ENCODE data around the gene OR5M3. TPM values are rescaled to one million over a fixed set of nuclear protein-coding genes. Genes with fewer than 3 reads are reported as not detected.

The OR5M3 gene
- total RNA-seq, 2 donors from 2014 or later, result not detected

GRCh38 chr11:56457076-56457475, 16.1 kb downstream of the OR5M3 start:
- Histone ChIP-seq H3K9me3 (ENCODE audit: control insufficient read depth, low read length) (peaks cover 6% of the 10 kb centered on the region), H3K4me1 (ENCODE audit: control insufficient read depth, insufficient read depth, low read length) (no peaks in the 10 kb centered on the region), H3K27ac (ENCODE audit: low read depth, low read length) (no peak overlapping the region), H3K4me3 (ENCODE audit: low read length) (no peak overlapping the region), H3K9ac (ENCODE audit: extremely low read depth, low read length, poor library complexity, severe bottlenecking) (no peak overlapping the region), H3K27me3 (ENCODE audit: control insufficient read depth, insufficient read depth, low read length, poor library complexity, severe bottlenecking) (no peaks in the 10 kb centered on the region), H3K36me3 (ENCODE audit: control insufficient read depth, insufficient read depth, low read length) (no peaks in the 10 kb centered on the region)
- DNase-seq, result no peak
- Mint-ChIP-seq H3K27ac (no peak overlapping the region), H3K27me3 (ENCODE audit: insufficient read depth) (no peaks in the 10 kb centered on the region), H3K4me1 (peaks cover 10% of the 10 kb centered on the region), H3K4me3 (no peak overlapping the region), H3K36me3 (ENCODE audit: low read depth) (no peaks in the 10 kb centered on the region), H3K9me3 (no peaks in the 10 kb centered on the region)
- 91% methylated on average over 1 of the region's 1 CpG; no CpG with 5 or more reads in 1 of the 2 experiments for WGBS, 2 experiments (ENCODE audit: insufficient coverage in 1 of 2, insufficient read length in 1 of 2)
- TF ChIP-seq CTCF (conservative IDR thresholded peaks at IDR 0.05), result no peak

GRCh38 chr11:56453521-56453920, 19.6 kb downstream of the OR5M3 start:
- Mint-ChIP-seq H3K27ac (no peak overlapping the region), H3K27me3 (ENCODE audit: insufficient read depth) (no peaks in the 10 kb centered on the region), H3K4me3 (no peak overlapping the region), H3K36me3 (ENCODE audit: low read depth) (no peaks in the 10 kb centered on the region), H3K9me3 (no peaks in the 10 kb centered on the region), H3K4me1 (peaks cover 8% of the 10 kb centered on the region)
- no peak overlapping the region for H3K4me3 ChIP-seq (ENCODE audit: low read length)
- 91 to 94% methylated on average over 4 of the region's 4 CpGs for WGBS, 2 experiments (ENCODE audit: insufficient coverage in 1 of 2, insufficient read length in 1 of 2)
- no peaks in the 10 kb centered on the region for H3K9me3 ChIP-seq (ENCODE audit: control insufficient read depth, low read length)
- no peaks in the 10 kb centered on the region for H3K36me3 ChIP-seq (ENCODE audit: control insufficient read depth, insufficient read depth, low read length)
- no peaks in the 10 kb centered on the region for H3K4me1 ChIP-seq (ENCODE audit: control insufficient read depth, insufficient read depth, low read length)
- DNase-seq, result no peak
- H3K27me3 ChIP-seq (ENCODE audit: control insufficient read depth, insufficient read depth, low read length, poor library complexity, severe bottlenecking), result no peaks in the 10 kb centered on the region
- H3K27ac ChIP-seq (ENCODE audit: low read depth, low read length), result no peak overlapping the region
- H3K9ac ChIP-seq (ENCODE audit: extremely low read depth, low read length, poor library complexity, severe bottlenecking), result no peak overlapping the region
- no peak for TF ChIP-seq CTCF (conservative IDR thresholded peaks at IDR 0.05)

Other genes with a start within 250 kb of the OR5M3 start
- gene OR5T2, start 239.1 kb downstream of the OR5M3 start, total RNA-seq, result not detected
- gene OR5T3, start 221.1 kb downstream of the OR5M3 start, total RNA-seq, result not detected
- gene OR5T1, start 199.2 kb downstream of the OR5M3 start, total RNA-seq, result not detected
- gene OR8H1, start 181.1 kb downstream of the OR5M3 start, total RNA-seq, result not detected
- gene OR8K3, start 158.2 kb downstream of the OR5M3 start, total RNA-seq, result not detected
- gene OR8K1, start 127.3 kb downstream of the OR5M3 start, total RNA-seq, result not detected
- not detected for gene OR8J1, start 119.1 kb downstream of the OR5M3 start, total RNA-seq
- gene OR8U1, start 97.7 kb downstream of the OR5M3 start, total RNA-seq, result not detected
- gene OR5AL1, start 60.7 kb downstream of the OR5M3 start, total RNA-seq, result not detected
- gene OR5M8, start 18.0 kb upstream of the OR5M3 start, total RNA-seq, result not detected
- not detected for gene OR5M11, start 69.9 kb upstream of the OR5M3 start, total RNA-seq
- gene OR5M10, start 104.4 kb upstream of the OR5M3 start, total RNA-seq, result not detected
- not detected for gene OR5M1, start 141.5 kb upstream of the OR5M3 start, total RNA-seq
- gene OR5AP2, start 169.1 kb upstream of the OR5M3 start, total RNA-seq, result not detected
- gene OR5AR1, start 190.3 kb upstream of the OR5M3 start, total RNA-seq, result not detected
- not detected for gene OR9G1, start 225.7 kb upstream of the OR5M3 start, total RNA-seq